GM21786 (cell line): ENCODE data around the gene NDFIP1.
"Not testable (repeated sequence)": the region's sequence is repeated elsewhere in the genome, so short reads cannot be mapped to it uniquely, and the experiment has no call there.

Experiments used
- ATAC-seq: cut with Tn5 transposase; IDR thresholded peaks from one replicate; pipeline ENCODE4 v1.9.1; 2021; ENCODE audit not compliant: unreplicated experiment

NDFIP1 gene

GRCh38 chr5:142108432-142109330 is at the start of gene NDFIP1:
TSS of gene NDFIP1 (plus strand) at chr5:142108779. CDS start at chr5:142108975, 196 bp downstream.
- peak; percentile 93 for ATAC-seq

- no peak for ATAC-seq
Measured at GRCh38 chr5:142059304-142059940, 49.2 kb upstream of the NDFIP1 start.

- ATAC-seq = no peak
Measured at GRCh38 chr5:142063376-142063775, 45.2 kb upstream of the NDFIP1 start.

GRCh38 chr5:142063878-142064331 is 44.7 kb upstream of the NDFIP1 start:
- no peak for ATAC-seq

GRCh38 chr5:142065273-142065672 is 43.3 kb upstream of the NDFIP1 start:
- ATAC-seq = no peak

GRCh38 chr5:142069606-142070399 is 38.8 kb upstream of the NDFIP1 start:
- no peak for ATAC-seq

GRCh38 chr5:142070734-142071133 is 37.8 kb upstream of the NDFIP1 start:
- no peak for ATAC-seq

- no peak for ATAC-seq
Measured at GRCh38 chr5:142072488-142072887, 36.1 kb upstream of the NDFIP1 start.

GRCh38 chr5:142073362-142073988 is 35.1 kb upstream of the NDFIP1 start:
- ATAC-seq = no peak

GRCh38 chr5:142074006-142074405 is 34.6 kb upstream of the NDFIP1 start:
- no peak for ATAC-seq

GRCh38 chr5:142078221-142078620 is 30.4 kb upstream of the NDFIP1 start:
- ATAC-seq = no peak

- ATAC-seq = no peak
Measured at GRCh38 chr5:142078706-142079105, 29.9 kb upstream of the NDFIP1 start.

- no peak for ATAC-seq
Measured at GRCh38 chr5:142079306-142079721, 29.3 kb upstream of the NDFIP1 start.

- ATAC-seq = no peak
Measured at GRCh38 chr5:142080248-142080647, 28.3 kb upstream of the NDFIP1 start.

GRCh38 chr5:142082182-142082781 is 26.3 kb upstream of the NDFIP1 start:
- no peak for ATAC-seq

GRCh38 chr5:142086229-142086628 is 22.4 kb upstream of the NDFIP1 start:
- no peak for ATAC-seq

- no peak for ATAC-seq
Measured at GRCh38 chr5:142086679-142087078, 21.9 kb upstream of the NDFIP1 start.

- ATAC-seq = no peak
Measured at GRCh38 chr5:142087920-142088679, 20.5 kb upstream of the NDFIP1 start.

- not testable (repeated sequence) for ATAC-seq
Measured at GRCh38 chr5:142088855-142089479, 19.6 kb upstream of the NDFIP1 start.
